Astrocyte of the spinal cord (primary cell): ENCODE measurements around the gene A4GALT.
"Not testable (repeated sequence)": the region's sequence is repeated elsewhere in the genome, so short reads cannot be mapped to it uniquely, and the experiment has no call there.

ENCODE experiments used
- DNase-seq: peaks from one replicate; pipeline ENCODE4 v3.0.0; 2011; ENCODE audit warnings: low read depth, low spot score
- H3K4me3 ChIP-seq: 2 replicates; pipeline ENCODE4 v1.5.1; 2011; ENCODE audit warnings: low read depth, mild to moderate bottlenecking, low read length, moderate library complexity
- CTCF ChIP-seq: IDR thresholded peaks from 2 replicates; pipeline ENCODE4 v1.5.1; 2012; ENCODE audit warnings: low read depth, mild to moderate bottlenecking, low read length, inconsistent platforms
- in situ Hi-C: cut with HindIII; loops from 2 replicates; pipeline ENCODE4 v1.10.0; 2017; ENCODE audit warnings: low sequenced_read_pairs

A4GALT gene

GRCh38 chr22:42683578-42684283, 36.9 kb downstream of the A4GALT start:
- in situ Hi-C loops, result no loop called here
- H3K4me3 ChIP-seq, result no peak overlapping the region
- no peak for TF ChIP-seq CTCF
- DNase-seq, result no peak

- H3K4me3 ChIP-seq, result no peak overlapping the region
Measured at GRCh38 chr22:42682113-42682851, 38.4 kb downstream of the A4GALT start.

GRCh38 chr22:42680648-42681047, 40.0 kb downstream of the A4GALT start:
- in situ Hi-C loops, result no loop called here
- H3K4me3 ChIP-seq, result no peak overlapping the region
- no peak for TF ChIP-seq CTCF
- peak; percentile 89 for DNase-seq

More at GRCh38 chr22:42682113-42682851, 38.4 kb downstream of the A4GALT start:
- no peak for TF ChIP-seq CTCF
- no peak for DNase-seq
- in situ Hi-C loops, result no loop called here

- in situ Hi-C loops, result no loop called here
- no peak for TF ChIP-seq CTCF
Measured at GRCh38 chr22:42679691-42680090, 41.0 kb downstream of the A4GALT start.

GRCh38 chr22:42678894-42679293, 41.8 kb downstream of the A4GALT start:
- no peak overlapping the region for H3K4me3 ChIP-seq
- TF ChIP-seq CTCF, result no peak
- in situ Hi-C loops, result no loop called here
- DNase-seq, result no peak

More at GRCh38 chr22:42679691-42680090, 41.0 kb downstream of the A4GALT start:
- no peak overlapping the region for H3K4me3 ChIP-seq
- no peak for DNase-seq

- H3K4me3 ChIP-seq, DNase-seq, in situ Hi-C loops: not testable (repeated sequence)
Measured at GRCh38 chr22:42677936-42678335, 42.7 kb downstream of the A4GALT start.

GRCh38 chr22:42676059-42676607, 44.5 kb downstream of the A4GALT start:
- no peak for TF ChIP-seq CTCF
- in situ Hi-C loops, result no loop called here
- no peak overlapping the region for H3K4me3 ChIP-seq
- DNase-seq, result no peak
